ENCODE measurements around the gene BEST1. TPM values are rescaled to one million over a fixed set of nuclear protein-coding genes. Genes with fewer than 3 reads are reported as not detected.

BEST1 gene
- total RNA-seq, 1 experiment from 2014 or later: 0.13 TPM

DNA sequence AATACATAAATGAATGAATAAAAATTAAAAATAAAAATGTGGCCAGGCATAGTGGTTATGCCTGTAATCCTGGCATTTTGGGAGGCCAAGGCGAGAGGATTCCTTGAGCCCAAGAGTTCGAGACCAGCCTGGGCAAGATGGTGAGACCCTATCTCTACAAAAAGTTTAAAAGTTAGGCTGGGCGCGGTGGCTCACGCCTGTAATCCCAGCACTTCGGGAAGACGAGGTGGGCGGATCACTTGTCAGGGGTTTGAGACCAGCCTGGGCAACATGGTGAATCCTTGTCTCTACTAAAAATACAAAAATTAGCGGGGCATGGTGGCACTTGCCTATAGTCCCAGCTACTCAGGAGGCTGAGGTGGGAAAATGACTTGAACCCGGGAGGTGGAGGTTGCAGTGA lies 9.7 kb upstream of the BEST1 start:
- H3K9me3 ChIP-seq (ENCODE audit: control insufficient read depth, insufficient read depth, low read depth, low read length): peaks cover 7% of the 10 kb centered on the region; the same call in 1 of the 2 replicates
- no peaks in the 10 kb centered on the region; the same call in 1 of the 2 replicates for H3K27me3 ChIP-seq (ENCODE audit: control insufficient read depth, insufficient read depth, low read length)
- no peaks in the 10 kb centered on the region for H3K4me1 ChIP-seq (ENCODE audit: control insufficient read depth, insufficient read depth, low read length)
- in situ Hi-C loops (cut with HindIII; ENCODE audit: low pct_unique_long_range_greater_than_20kb, low sequenced_read_pairs): no loop called here
- ChIA-PET CTCF (no interaction called here), POLR2A (no interaction called here)
- H3K27ac ChIP-seq (ENCODE audit: low read length): no peak overlapping the region
- ATAC-seq: no peak
- no TSS peak for BruUV-seq (replicated peaks)
- no peak overlapping the region for H3K4me3 ChIP-seq (ENCODE audit: low read depth in 2 of 2, low read length in 2 of 2)
- intact Hi-C loops (cut with micrococcal nuclease; ENCODE audit: unreplicated experiment): no loop called here
- H3K36me3 ChIP-seq (ENCODE audit: control insufficient read depth, insufficient read depth, low read length): no peaks in the 10 kb centered on the region
- no peak for TF ChIP-seq TCF7L2 (IDR thresholded peaks at IDR 0.05; ENCODE audit: low read depth, low read length)
- no peak for TF ChIP-seq POLR2AphosphoS5 (IDR thresholded peaks at IDR 0.05; ENCODE audit: low read depth, low read length)
- TF ChIP-seq, protein P1, sequence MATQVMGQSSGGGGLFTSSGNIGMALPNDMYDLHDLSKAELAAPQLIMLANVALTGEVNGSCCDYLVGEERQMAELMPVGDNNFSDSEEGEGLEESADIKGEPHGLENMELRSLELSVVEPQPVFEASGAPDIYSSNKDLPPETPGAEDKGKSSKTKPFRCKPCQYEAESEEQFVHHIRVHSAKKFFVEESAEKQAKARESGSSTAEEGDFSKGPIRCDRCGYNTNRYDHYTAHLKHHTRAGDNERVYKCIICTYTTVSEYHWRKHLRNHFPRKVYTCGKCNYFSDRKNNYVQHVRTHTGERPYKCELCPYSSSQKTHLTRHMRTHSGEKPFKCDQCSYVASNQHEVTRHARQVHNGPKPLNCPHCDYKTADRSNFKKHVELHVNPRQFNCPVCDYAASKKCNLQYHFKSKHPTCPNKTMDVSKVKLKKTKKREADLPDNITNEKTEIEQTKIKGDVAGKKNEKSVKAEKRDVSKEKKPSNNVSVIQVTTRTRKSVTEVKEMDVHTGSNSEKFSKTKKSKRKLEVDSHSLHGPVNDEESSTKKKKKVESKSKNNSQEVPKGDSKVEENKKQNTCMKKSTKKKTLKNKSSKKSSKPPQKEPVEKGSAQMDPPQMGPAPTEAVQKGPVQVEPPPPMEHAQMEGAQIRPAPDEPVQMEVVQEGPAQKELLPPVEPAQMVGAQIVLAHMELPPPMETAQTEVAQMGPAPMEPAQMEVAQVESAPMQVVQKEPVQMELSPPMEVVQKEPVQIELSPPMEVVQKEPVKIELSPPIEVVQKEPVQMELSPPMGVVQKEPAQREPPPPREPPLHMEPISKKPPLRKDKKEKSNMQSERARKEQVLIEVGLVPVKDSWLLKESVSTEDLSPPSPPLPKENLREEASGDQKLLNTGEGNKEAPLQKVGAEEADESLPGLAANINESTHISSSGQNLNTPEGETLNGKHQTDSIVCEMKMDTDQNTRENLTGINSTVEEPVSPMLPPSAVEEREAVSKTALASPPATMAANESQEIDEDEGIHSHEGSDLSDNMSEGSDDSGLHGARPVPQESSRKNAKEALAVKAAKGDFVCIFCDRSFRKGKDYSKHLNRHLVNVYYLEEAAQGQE (IDR thresholded peaks at IDR 0.05; ENCODE audit: insufficient read depth in 1 of 2, low read depth in 2 of 2, low read length in 1 of 2): no peak
- TF ChIP-seq SIN3A (IDR thresholded peaks at IDR 0.05; ENCODE audit: borderline replicate concordance, insufficient read depth, low read depth, low read length): no peak
- TF ChIP-seq, protein P2, sequence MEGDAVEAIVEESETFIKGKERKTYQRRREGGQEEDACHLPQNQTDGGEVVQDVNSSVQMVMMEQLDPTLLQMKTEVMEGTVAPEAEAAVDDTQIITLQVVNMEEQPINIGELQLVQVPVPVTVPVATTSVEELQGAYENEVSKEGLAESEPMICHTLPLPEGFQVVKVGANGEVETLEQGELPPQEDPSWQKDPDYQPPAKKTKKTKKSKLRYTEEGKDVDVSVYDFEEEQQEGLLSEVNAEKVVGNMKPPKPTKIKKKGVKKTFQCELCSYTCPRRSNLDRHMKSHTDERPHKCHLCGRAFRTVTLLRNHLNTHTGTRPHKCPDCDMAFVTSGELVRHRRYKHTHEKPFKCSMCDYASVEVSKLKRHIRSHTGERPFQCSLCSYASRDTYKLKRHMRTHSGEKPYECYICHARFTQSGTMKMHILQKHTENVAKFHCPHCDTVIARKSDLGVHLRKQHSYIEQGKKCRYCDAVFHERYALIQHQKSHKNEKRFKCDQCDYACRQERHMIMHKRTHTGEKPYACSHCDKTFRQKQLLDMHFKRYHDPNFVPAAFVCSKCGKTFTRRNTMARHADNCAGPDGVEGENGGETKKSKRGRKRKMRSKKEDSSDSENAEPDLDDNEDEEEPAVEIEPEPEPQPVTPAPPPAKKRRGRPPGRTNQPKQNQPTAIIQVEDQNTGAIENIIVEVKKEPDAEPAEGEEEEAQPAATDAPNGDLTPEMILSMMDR (IDR thresholded peaks at IDR 0.05): no peak
- DNase-seq (ENCODE audit: low read depth, low spot score): no peak

DNA sequence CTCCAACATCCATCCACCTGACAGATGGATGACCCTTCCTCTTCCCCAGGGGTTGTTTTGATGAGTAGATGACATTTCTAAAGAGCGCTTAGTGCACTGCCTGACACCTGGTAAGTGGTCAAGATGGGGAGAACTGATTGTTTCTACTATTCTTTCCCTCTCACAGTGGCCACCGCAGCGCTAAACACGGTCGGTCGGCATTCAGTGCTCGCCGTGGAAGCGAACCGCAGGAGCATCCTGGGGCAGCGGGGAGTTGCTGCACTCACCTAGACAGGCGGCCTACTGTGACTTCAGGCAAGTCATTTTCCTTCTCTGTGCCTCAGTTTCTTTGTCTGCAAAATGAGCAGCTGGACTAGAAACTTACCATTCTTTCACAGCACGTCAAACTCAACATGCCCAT lies 5.0 kb upstream of the BEST1 start:
- ATAC-seq: no peak
- no peaks in the 10 kb centered on the region for H3K9me3 ChIP-seq (ENCODE audit: control insufficient read depth, insufficient read depth, low read depth, low read length)
- no peak overlapping the region for H3K27ac ChIP-seq (ENCODE audit: low read length)
- BruUV-seq (replicated peaks): no TSS peak
- 0 out of 2 replicates have a peak, but pooled peaks cover 4% of the 10 kb centered on the region for H3K4me1 ChIP-seq (ENCODE audit: control insufficient read depth, insufficient read depth, low read length)
- no peaks in the 10 kb centered on the region for H3K36me3 ChIP-seq (ENCODE audit: control insufficient read depth, insufficient read depth, low read length)
- ChIA-PET POLR2A (no interaction called here), CTCF (interaction anchor here (1.1 to 5.2 kb wide), 2 partner anchors 47 to 75 kb away, joined by 8 to 49 read pairs; no protein-coding TSS in a partner anchor)
- no peak for DNase-seq (ENCODE audit: low read depth, low spot score)
- no peaks in the 10 kb centered on the region; the same call in 1 of the 2 replicates for H3K27me3 ChIP-seq (ENCODE audit: control insufficient read depth, insufficient read depth, low read length)
- intact Hi-C loops (cut with micrococcal nuclease; ENCODE audit: unreplicated experiment): loop anchor here (5.0 kb wide), 2 partner anchors 33 to 137 kb away; no protein-coding TSS in a partner anchor
- in situ Hi-C loops (cut with HindIII; ENCODE audit: low pct_unique_long_range_greater_than_20kb, low sequenced_read_pairs): no loop called here
- TF ChIP-seq SIN3A (IDR thresholded peaks at IDR 0.05; ENCODE audit: borderline replicate concordance, insufficient read depth, low read depth, low read length): no peak
- TF ChIP-seq, protein P1 (IDR thresholded peaks at IDR 0.05; ENCODE audit: insufficient read depth in 1 of 2, low read depth in 2 of 2, low read length in 1 of 2): no peak
- TF ChIP-seq, protein P2 (IDR thresholded peaks at IDR 0.05): no peak
- TF ChIP-seq POLR2AphosphoS5 (IDR thresholded peaks at IDR 0.05; ENCODE audit: low read depth, low read length): no peak
- TF ChIP-seq TCF7L2 (IDR thresholded peaks at IDR 0.05; ENCODE audit: low read depth, low read length): no peak
- no peak overlapping the region for H3K4me3 ChIP-seq (ENCODE audit: low read depth in 2 of 2, low read length in 2 of 2)
